ENCODE measurements around the gene CD81.

Gene CD81

GRCh38 chr11:2432628-2433071 is 55.5 kb downstream of the CD81 start:
- TF ChIP-seq CTCF (IDR thresholded peaks at IDR 0.05; ENCODE audit: poor library complexity, severe bottlenecking): no peak
- no peaks in the 10 kb centered on the region for H3K4me1 ChIP-seq (ENCODE audit: insufficient read depth, poor library complexity, severe bottlenecking)
- H3K4me3 ChIP-seq (ENCODE audit: severe bottlenecking): no peak overlapping the region
- ATAC-seq (ENCODE audit: low read depth) (no peak), DNase-seq (ENCODE audit: low spot score) (peak; percentile 49)
- H3K36me3 ChIP-seq (ENCODE audit: low read depth): no peaks in the 10 kb centered on the region
- no peak overlapping the region for H3K27ac ChIP-seq (ENCODE audit: poor library complexity, severe bottlenecking)
- no peaks in the 10 kb centered on the region for H3K9me3 ChIP-seq (ENCODE audit: severe bottlenecking)
- H3K27me3 ChIP-seq (ENCODE audit: insufficient read depth, poor library complexity, severe bottlenecking): no peaks in the 10 kb centered on the region

- Histone ChIP-seq H3K27ac (ENCODE audit: poor library complexity, severe bottlenecking) (no peak overlapping the region), H3K4me3 (ENCODE audit: severe bottlenecking) (no peak overlapping the region), H3K4me1 (ENCODE audit: insufficient read depth, poor library complexity, severe bottlenecking) (no peaks in the 10 kb centered on the region), H3K9me3 (ENCODE audit: severe bottlenecking) (no peaks in the 10 kb centered on the region), H3K27me3 (ENCODE audit: insufficient read depth, poor library complexity, severe bottlenecking) (no peaks in the 10 kb centered on the region), H3K36me3 (ENCODE audit: low read depth) (no peaks in the 10 kb centered on the region)
- DNase-seq (ENCODE audit: low spot score) (peak; percentile 55), ATAC-seq (ENCODE audit: low read depth) (no peak)
- TF ChIP-seq CTCF (IDR thresholded peaks at IDR 0.05; ENCODE audit: poor library complexity, severe bottlenecking): no peak
Measured at GRCh38 chr11:2433106-2433925, 56.2 kb downstream of the CD81 start.

- Histone ChIP-seq H3K27me3 (ENCODE audit: insufficient read depth, poor library complexity, severe bottlenecking) (no peaks in the 10 kb centered on the region), H3K36me3 (ENCODE audit: low read depth) (no peaks in the 10 kb centered on the region), H3K9me3 (ENCODE audit: severe bottlenecking) (no peaks in the 10 kb centered on the region), H3K4me1 (ENCODE audit: insufficient read depth, poor library complexity, severe bottlenecking) (no peaks in the 10 kb centered on the region), H3K27ac (ENCODE audit: poor library complexity, severe bottlenecking) (no peak overlapping the region), H3K4me3 (ENCODE audit: severe bottlenecking) (no peak overlapping the region)
- DNase-seq (ENCODE audit: low spot score) (peak; percentile 19), ATAC-seq (ENCODE audit: low read depth) (no peak)
- no peak for TF ChIP-seq CTCF (IDR thresholded peaks at IDR 0.05; ENCODE audit: poor library complexity, severe bottlenecking)
Measured at GRCh38 chr11:2434008-2434407, 56.9 kb downstream of the CD81 start.

GRCh38 chr11:2434506-2435255 is 57.6 kb downstream of the CD81 start:
- no peak overlapping the region for H3K27ac ChIP-seq (ENCODE audit: poor library complexity, severe bottlenecking)
- no peaks in the 10 kb centered on the region for H3K9me3 ChIP-seq (ENCODE audit: severe bottlenecking)
- H3K36me3 ChIP-seq (ENCODE audit: low read depth): no peaks in the 10 kb centered on the region
- DNase-seq (ENCODE audit: low spot score) (peak; percentile 35), ATAC-seq (ENCODE audit: low read depth) (no peak)
- H3K4me1 ChIP-seq (ENCODE audit: insufficient read depth, poor library complexity, severe bottlenecking): no peaks in the 10 kb centered on the region
- TF ChIP-seq CTCF (IDR thresholded peaks at IDR 0.05; ENCODE audit: poor library complexity, severe bottlenecking): no peak
- H3K4me3 ChIP-seq (ENCODE audit: severe bottlenecking): no peak overlapping the region
- H3K27me3 ChIP-seq (ENCODE audit: insufficient read depth, poor library complexity, severe bottlenecking): no peaks in the 10 kb centered on the region

Measured in RWPE2 (cell line).